NCI-H2227 (cell line): Measurements from ENCODE around the gene ATP5F1D.

ENCODE experiments used
- DNase-seq: peaks from one replicate; lab custom pipeline; 2025; ENCODE audit not compliant: unreplicated experiment; lab: John Stamatoyannopoulos, UW

The ATP5F1D gene

GRCh38 chr19:1291761-1292418 lies 50.3 kb downstream of the ATP5F1D start:
- DNase-seq, result no peak

- DNase-seq, result no peak
Observed at GRCh38 chr19:1292419-1293151, 51.0 kb downstream of the ATP5F1D start.

GRCh38 chr19:1293782-1294604 lies 52.4 kb downstream of the ATP5F1D start:
- no peak for DNase-seq
